Nephron (organoid): ENCODE measurements around the gene KDM5B.

Source experiments
- H3K27ac Mint-ChIP-seq, 3 experiments: 2 replicates each; pipeline ENCODE4 v1.8.0; 2020; ENCODE audit warnings: mixed read lengths in 3 of 3, mild to moderate bottlenecking in 2 of 3, moderate library complexity in 1 of 3
- H3K27me3 Mint-ChIP-seq: 2 replicates; pipeline ENCODE4 v1.8.0; 2021; ENCODE audit warnings: low read depth, mild to moderate bottlenecking, moderate library complexity, mixed read lengths
- H3K36me3 Mint-ChIP-seq: 2 replicates; pipeline ENCODE4 v1.8.0; 2020; ENCODE audit warnings: low read depth, mixed read lengths
- H3K4me1 Mint-ChIP-seq: 2 replicates; pipeline ENCODE4 v1.8.0; 2020; ENCODE audit warnings: mixed read lengths
- H3K4me3 Mint-ChIP-seq, 3 experiments: 2 replicates each; pipeline ENCODE4 v1.8.0; 2020; ENCODE audit warnings: mild to moderate bottlenecking in 3 of 3, mixed read lengths in 3 of 3, moderate library complexity in 2 of 3
- H3K9me3 Mint-ChIP-seq: 2 replicates; pipeline ENCODE4 v1.8.0; 2020; ENCODE audit warnings: mixed read lengths
- TF ChIP-seq, protein P1 (sequence below), 3 experiments: fragments of 200-600 bp; sonication (generic); IDR thresholded peaks; one replicate each; pipeline ENCODE4 v1.5.0; 2021; ENCODE audit warnings: antibody characterized with exemption in 3 of 3; ENCODE audit not compliant: unreplicated experiment in 3 of 3

KDM5B gene

DNA sequence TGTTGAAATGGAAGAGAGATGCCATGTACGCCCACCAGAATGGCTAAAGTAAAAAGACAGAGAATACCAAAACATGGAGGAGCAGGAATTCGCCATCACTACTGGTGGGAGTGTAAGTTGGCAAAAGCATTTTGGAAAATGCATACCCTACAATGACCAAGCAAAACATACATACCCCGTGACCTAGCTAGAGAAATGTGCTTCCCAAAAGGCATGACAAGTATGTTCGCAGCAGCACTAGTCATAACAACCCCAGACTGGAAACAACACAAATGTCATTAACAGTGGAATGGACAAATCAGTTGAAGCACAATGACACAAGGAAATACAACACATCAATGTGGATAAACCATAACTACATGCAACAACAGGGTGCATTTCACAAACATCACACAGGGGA, 125.2 kb downstream of the KDM5B start:
- Mint-ChIP-seq H3K27me3 (peaks cover 31% of the 10 kb centered on the region), H3K4me1 (no peaks in the 10 kb centered on the region), H3K4me3 (no peak overlapping the region), H3K27ac (no peak overlapping the region), H3K36me3 (no peaks in the 10 kb centered on the region), H3K9me3 (peaks cover 10% of the 10 kb centered on the region)
- TF ChIP-seq, protein P1, sequence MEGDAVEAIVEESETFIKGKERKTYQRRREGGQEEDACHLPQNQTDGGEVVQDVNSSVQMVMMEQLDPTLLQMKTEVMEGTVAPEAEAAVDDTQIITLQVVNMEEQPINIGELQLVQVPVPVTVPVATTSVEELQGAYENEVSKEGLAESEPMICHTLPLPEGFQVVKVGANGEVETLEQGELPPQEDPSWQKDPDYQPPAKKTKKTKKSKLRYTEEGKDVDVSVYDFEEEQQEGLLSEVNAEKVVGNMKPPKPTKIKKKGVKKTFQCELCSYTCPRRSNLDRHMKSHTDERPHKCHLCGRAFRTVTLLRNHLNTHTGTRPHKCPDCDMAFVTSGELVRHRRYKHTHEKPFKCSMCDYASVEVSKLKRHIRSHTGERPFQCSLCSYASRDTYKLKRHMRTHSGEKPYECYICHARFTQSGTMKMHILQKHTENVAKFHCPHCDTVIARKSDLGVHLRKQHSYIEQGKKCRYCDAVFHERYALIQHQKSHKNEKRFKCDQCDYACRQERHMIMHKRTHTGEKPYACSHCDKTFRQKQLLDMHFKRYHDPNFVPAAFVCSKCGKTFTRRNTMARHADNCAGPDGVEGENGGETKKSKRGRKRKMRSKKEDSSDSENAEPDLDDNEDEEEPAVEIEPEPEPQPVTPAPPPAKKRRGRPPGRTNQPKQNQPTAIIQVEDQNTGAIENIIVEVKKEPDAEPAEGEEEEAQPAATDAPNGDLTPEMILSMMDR (IDR thresholded peaks at IDR 0.05; ENCODE audit: unreplicated experiment in 3 of 3): no peak

DNA sequence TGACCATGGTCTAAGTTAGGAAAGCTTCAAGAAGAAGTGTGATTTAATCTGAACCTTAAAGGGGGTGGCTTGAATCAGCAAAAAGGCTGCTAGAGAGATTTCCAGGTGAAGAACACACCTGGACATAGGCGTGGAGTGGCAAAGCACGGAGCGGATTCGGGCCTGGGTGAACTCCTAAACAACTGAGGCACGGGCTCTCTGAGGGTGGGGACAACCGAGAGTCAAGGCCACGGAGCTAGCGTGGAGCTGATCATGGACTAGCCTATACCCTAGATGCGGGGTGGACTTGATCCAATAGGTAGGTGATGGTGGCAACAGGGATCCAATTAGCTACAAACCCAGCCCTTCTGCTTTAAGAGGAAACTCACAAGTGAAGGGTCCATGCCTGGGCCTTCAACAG, 125.7 kb downstream of the KDM5B start:
- TF ChIP-seq, protein P1 (IDR thresholded peaks at IDR 0.05; ENCODE audit: unreplicated experiment in 3 of 3): no peak
- H3K36me3 Mint-ChIP-seq: no peaks in the 10 kb centered on the region
- H3K4me3 Mint-ChIP-seq: no peak overlapping the region
- H3K27ac Mint-ChIP-seq: no peak overlapping the region
- peaks cover 28% of the 10 kb centered on the region for H3K27me3 Mint-ChIP-seq
- H3K4me1 Mint-ChIP-seq: no peaks in the 10 kb centered on the region
- peaks cover 10% of the 10 kb centered on the region for H3K9me3 Mint-ChIP-seq

DNA sequence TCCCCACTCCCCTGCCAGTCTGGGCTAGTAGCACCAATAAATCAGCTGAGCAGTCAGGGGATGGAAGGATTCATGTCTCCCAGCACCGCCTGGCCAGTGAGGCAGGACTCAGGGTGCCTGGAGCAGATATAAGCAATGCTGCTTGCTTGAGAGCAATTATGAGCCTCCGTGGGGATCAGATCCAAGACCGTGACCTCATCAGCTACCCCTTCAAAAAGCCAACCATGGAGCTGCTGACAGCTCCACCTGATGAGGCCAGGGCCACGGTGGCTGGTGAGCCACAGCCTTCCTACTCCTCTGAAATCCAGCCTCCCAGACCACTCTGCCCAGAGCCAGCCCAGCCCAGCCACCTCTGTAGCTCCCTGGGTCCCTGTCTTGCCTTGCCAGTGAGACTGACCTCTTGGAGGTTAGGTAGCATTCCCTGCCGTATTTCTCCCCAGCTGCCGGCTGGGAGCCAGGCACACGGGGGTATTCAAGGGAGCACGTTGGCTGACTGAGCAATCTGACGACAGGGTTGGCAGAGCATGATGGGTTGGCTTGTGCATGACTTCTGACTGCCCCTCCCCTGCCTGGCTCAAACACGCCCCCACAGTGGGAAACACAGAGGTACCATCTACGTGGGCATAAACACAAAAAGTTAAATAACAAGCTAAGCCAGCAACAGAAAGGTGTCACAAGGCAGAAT, 126.3 kb downstream of the KDM5B start:
- Mint-ChIP-seq H3K9me3 (peaks cover 10% of the 10 kb centered on the region), H3K4me1 (no peaks in the 10 kb centered on the region), H3K36me3 (no peaks in the 10 kb centered on the region), H3K4me3 (no peak overlapping the region), H3K27me3 (peaks cover 30% of the 10 kb centered on the region), H3K27ac (no peak overlapping the region)
- TF ChIP-seq, protein P1 (IDR thresholded peaks at IDR 0.05; ENCODE audit: unreplicated experiment in 3 of 3): no peak

DNA sequence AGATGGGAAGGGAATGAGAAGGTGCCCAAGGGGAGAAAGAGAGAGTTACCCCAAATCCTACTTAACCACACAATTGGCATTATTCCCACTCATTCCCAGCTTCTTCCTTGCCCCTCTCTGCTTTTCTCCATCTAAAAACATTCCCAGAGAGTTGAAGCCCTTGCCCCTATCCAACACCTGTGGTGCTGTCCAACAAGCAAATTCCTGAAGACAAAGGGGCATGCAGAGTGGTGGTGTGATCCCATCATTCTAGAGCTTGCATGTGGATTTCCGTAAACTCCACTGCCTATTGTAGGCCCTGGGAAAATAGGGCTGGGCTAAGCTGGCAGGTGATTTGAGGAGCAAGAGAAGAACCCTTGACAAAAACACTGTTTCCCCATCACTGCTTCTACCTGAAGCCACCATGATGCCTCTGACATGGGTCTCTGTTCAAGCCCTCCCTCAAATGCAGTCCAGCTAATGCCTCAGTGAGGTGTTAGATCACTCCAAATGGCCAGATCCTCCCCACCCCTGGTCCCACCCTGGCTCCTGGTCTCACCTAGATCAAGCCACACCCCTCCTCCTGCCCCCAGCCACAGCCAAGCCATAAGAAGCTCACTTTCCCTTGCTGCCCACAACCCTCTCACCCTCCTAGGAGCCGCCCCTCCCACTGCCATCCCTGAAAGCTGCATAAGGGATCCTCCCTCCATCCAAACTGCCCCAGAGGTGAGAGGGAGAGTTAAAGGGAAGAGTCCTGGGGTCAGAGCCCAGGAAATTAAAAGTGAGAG, 127.5 kb downstream of the KDM5B start:
- TF ChIP-seq, protein P1 (IDR thresholded peaks at IDR 0.05; ENCODE audit: unreplicated experiment in 3 of 3): no peak

DNA sequence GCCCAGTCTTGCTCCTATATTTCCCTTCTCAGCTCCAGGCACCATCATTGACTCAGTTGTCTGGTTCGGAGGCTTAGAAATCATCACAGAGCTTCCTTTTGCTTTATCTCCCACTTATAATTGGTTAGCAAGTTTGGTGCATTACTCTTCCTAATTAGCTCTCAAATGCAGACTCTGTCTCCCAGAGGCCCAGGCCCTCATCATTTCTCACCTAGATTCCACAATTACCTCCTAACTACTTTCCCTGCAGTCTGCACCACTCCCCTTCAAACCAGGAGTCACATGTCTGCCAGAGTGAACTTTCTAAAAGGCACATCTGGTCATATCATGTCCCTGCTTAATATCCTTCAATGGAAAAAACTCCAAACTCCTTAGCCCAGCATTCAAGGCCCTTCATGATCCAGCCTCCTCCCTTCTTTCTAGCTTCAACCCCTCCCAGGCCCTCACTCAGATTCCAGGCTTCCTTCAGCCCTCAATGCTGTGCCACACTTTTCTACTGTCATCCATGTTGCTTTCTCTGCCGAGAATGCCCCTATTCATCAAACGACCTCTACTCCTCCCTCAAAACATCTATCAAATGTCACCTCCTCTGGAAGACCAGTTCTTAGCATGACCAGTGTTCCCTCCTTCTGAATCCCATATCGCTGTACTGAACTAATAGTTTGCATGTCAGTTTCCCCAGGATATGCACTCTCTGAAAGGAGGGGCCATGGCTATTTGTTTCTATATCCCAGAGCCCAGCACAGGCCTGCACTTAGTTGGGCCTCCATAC, 128.6 kb downstream of the KDM5B start:
- Mint-ChIP-seq H3K27me3 (peaks cover 23% of the 10 kb centered on the region), H3K36me3 (no peaks in the 10 kb centered on the region), H3K9me3 (peaks cover 10% of the 10 kb centered on the region), H3K27ac (no peak overlapping the region), H3K4me1 (no peaks in the 10 kb centered on the region), H3K4me3 (no peak overlapping the region)
- TF ChIP-seq, protein P1 (IDR thresholded peaks at IDR 0.05; ENCODE audit: unreplicated experiment in 3 of 3): no peak

More for the DNA sequence above, 127.5 kb downstream of the KDM5B start:
- H3K4me3 Mint-ChIP-seq: no peak overlapping the region
- H3K27ac Mint-ChIP-seq: no peak overlapping the region
- H3K4me1 Mint-ChIP-seq: no peaks in the 10 kb centered on the region
- peaks cover 10% of the 10 kb centered on the region for H3K9me3 Mint-ChIP-seq
- peaks cover 25% of the 10 kb centered on the region for H3K27me3 Mint-ChIP-seq
- H3K36me3 Mint-ChIP-seq: no peaks in the 10 kb centered on the region
